NCI-H345 (cell line): ENCODE data around the gene TMUB2.
"Not testable (repeated sequence)": the region's sequence is repeated elsewhere in the genome, so short reads cannot be mapped to it uniquely, and the experiment has no call there.

ENCODE experiments used
- DNase-seq: peaks from one replicate; lab custom pipeline; 2025; lab: John Stamatoyannopoulos, UW

TMUB2 gene

GRCh38 chr17:44186307-44187130 lies at the start of gene TMUB2:
TMUB2 (plus strand) TSS chr17:44186972; CDS start chr17:44187709, 737 bp downstream.
- peak; percentile 99 for DNase-seq

- DNase-seq, result peak; percentile 89
These were observed 48.7 kb upstream of the TMUB2 start for GRCh38 chr17:44137891-44138709.

- not testable (repeated sequence) for DNase-seq
These were observed 42.9 kb upstream of the TMUB2 start for GRCh38 chr17:44143921-44144320.

GRCh38 chr17:44144966-44145739 lies 41.6 kb upstream of the TMUB2 start:
- DNase-seq, result no peak

GRCh38 chr17:44146375-44147346 lies 40.1 kb upstream of the TMUB2 start:
- DNase-seq, result no peak

- no peak for DNase-seq
These were observed 39.0 kb upstream of the TMUB2 start for GRCh38 chr17:44147812-44148211.

- DNase-seq, result not testable (repeated sequence)
These were observed 37.7 kb upstream of the TMUB2 start for GRCh38 chr17:44149066-44149465.

- DNase-seq, result no peak
These were observed 36.9 kb upstream of the TMUB2 start for GRCh38 chr17:44149750-44150329.

- DNase-seq, result no peak
These were observed 33.9 kb upstream of the TMUB2 start for GRCh38 chr17:44152875-44153274.

- no peak for DNase-seq
These were observed 31.3 kb upstream of the TMUB2 start for GRCh38 chr17:44155488-44155887.

GRCh38 chr17:44159519-44160210 lies 27.1 kb upstream of the TMUB2 start:
- DNase-seq, result no peak

GRCh38 chr17:44164476-44164875 lies 22.3 kb upstream of the TMUB2 start:
- DNase-seq, result no peak

- no peak for DNase-seq
These were observed 19.5 kb upstream of the TMUB2 start for GRCh38 chr17:44167181-44167861.

GRCh38 chr17:44170135-44170498 lies 16.7 kb upstream of the TMUB2 start:
- DNase-seq, result no peak

- DNase-seq, result no peak
These were observed 16.1 kb upstream of the TMUB2 start, which contains the start of gene ASB16 for GRCh38 chr17:44170499-44171201. ASB16 (plus strand) TSS chr17:44170704; CDS start chr17:44170790, 86 bp downstream.

GRCh38 chr17:44171931-44172455 lies 14.8 kb upstream of the TMUB2 start:
- DNase-seq, result no peak

GRCh38 chr17:44174427-44174826 lies 12.3 kb upstream of the TMUB2 start:
- DNase-seq, result no peak

- no peak for DNase-seq
These were observed 10.5 kb upstream of the TMUB2 start for GRCh38 chr17:44176257-44176656.
